Heart right ventricle (tissue), 16 donors: Measurements from ENCODE around the gene GAK. TPM values are rescaled to one million over a fixed set of nuclear protein-coding genes. Genes with fewer than 3 reads are reported as not detected.

Experiments used
- ATAC-seq, 8 donors: fragments of 200-7000 bp; cut with Tn5 transposase; one replicate each; pipeline ENCODE4 v1.9.1; 2020; ENCODE audit warnings: mild to moderate bottlenecking in 8 of 8, moderate library complexity in 8 of 8, moderate number of reproducible peaks in 1 of 8
- DNase-seq, 2 donors: peaks; one replicate each; pipeline ENCODE4 v3.0.0-alpha.2; 2020
- H3K27ac ChIP-seq, 10 donors: fragments of 200-600 bp; sonication (generic) in 2 of 10; one replicate each; pipeline versions ENCODE4 v1.5.0 to v1.8.0; 2020 to 2022; ENCODE audit warnings: mild to moderate bottlenecking in 3 of 10
- H3K27me3 ChIP-seq, 7 donors: fragments of 200-600 bp; one replicate each; pipeline ENCODE4 v1.8.0; 2021 to 2022; ENCODE audit warnings: mild to moderate bottlenecking in 2 of 7
- H3K36me3 ChIP-seq, 9 donors: fragments of 200-600 bp; sonication (generic) in 1 of 9; one replicate each; pipeline versions ENCODE4 v1.5.0 to v1.8.0; 2020 to 2022; ENCODE audit warnings: mild to moderate bottlenecking in 2 of 9
- H3K4me1 ChIP-seq, 9 donors: fragments of 200-600 bp; sonication (generic) in 1 of 9; one replicate each; pipeline versions ENCODE4 v1.5.0 to v1.8.0; 2020 to 2022; ENCODE audit warnings: mild to moderate bottlenecking in 4 of 9
- H3K4me3 ChIP-seq, 10 donors: fragments of 200-600 bp; sonication (generic) in 2 of 10; one replicate each; pipeline versions ENCODE4 v1.5.0 to v1.8.0; 2020 to 2022; ENCODE audit warnings: mild to moderate bottlenecking in 7 of 10, moderate library complexity in 2 of 10
- H3K9me3 ChIP-seq, 11 donors: fragments of 200-600 bp in 10 of 11; sonication (generic) in 2 of 11; one replicate each; pipeline versions ENCODE4 v1.5.0 to v1.8.0; 2013 to 2022; ENCODE audit warnings: mild to moderate bottlenecking in 2 of 11, control low read depth in 1 of 11, moderate library complexity in 1 of 11
- WGBS, 2 donors: extraction: QIAGEN DNeasy Blood & Tissue Kit; methylation state at CpG; one replicate each; pipeline ENCODE4 v1.1.7; 2013; ENCODE audit warnings: inconsistent platforms in 1 of 2; 5-methylcytosine and 5-hydroxymethylcytosine counted together
- intact Hi-C, 10 donors: fragments of 100-400 bp; cut with DNase I; formaldehyde crosslinking; loops; one replicate each; pipeline versions ENCODE4 v1.11.1 to v1.14.2; 2022
- polyA plus RNA-seq, 2 donors: library from polyadenylated mRNA; stranded (reverse); fragments of 200-250 nt; gene quantifications; one replicate each; pipeline ENCODE4 v1.2.3, GENCODE V29; 2013
- total RNA-seq, 10 donors: library from RNA; stranded (reverse); fragmentation: NEBNext Ultra II Directional in 3 of 10; extraction: Animal tissue kit (Norgen Biotek cat#: 25700) in 3 of 10; gene quantifications; one replicate each; pipeline versions ENCODE4 v1.2.1 to v1.2.4, GENCODE V29; 2021 to 2023
- TF ChIP-seq, protein P1 (sequence below), 9 donors: fragments of 200-600 bp; sonication (generic) in 2 of 9; IDR thresholded peaks; one replicate each; pipeline versions ENCODE4 v1.5.0 to v1.8.0; 2021 to 2022; ENCODE audit warnings: antibody characterized with exemption in 9 of 9, mild to moderate bottlenecking in 5 of 9, moderate library complexity in 1 of 9
- donor health status: Arrhythmogenic right ventricular cardiomyopathy.
- donor health status: ischemic (EF 13 %, LVEDD 7.1; RV severe dilation, severe dysfunction).
- donor health status: healthy with polysubstance abuse.
- donor health status: DM: no; HTN: yes; CAD: no.
- donor health status: DM: no; HTN: no; CAD: no.
- donor health status: ischemic (EF 25% LVEDD 6.9; RV normal size, moderate dysfunction).
- donor health status: ischemic (EF 25% LVEDD 5.7; RV mildly dilated, moderate dysfunction).
- donor health status: healthy.
- donor health status: DM: yes; HTN: yes; CAD: no.
- donor health status: Ischemic cardiomyopathy.
- donor health status: ischemic (EF 35%, LVEDD 5.7; RV mildly dilated, moderate dysfunction).
- donor health status: nonischemic (EF 11% LVEDD 7.7; RV severe dilation, severe dysfunction).
- donor health status: DM: yes; HTN: yes; CAD: no.
- donor health status: PGD.
- donor health status: ischemic (EF 29% LVEDD 5.4; RV normal size, mild dysfunction).
- donor health status: nonischemic (EF 23%, LVEDD 6.1; RV moderate dilation, normal function).

Gene GAK
- total and polyA plus RNA-seq, 12 donors = 21.0 to 105 (median 29.2) TPM

DNA sequence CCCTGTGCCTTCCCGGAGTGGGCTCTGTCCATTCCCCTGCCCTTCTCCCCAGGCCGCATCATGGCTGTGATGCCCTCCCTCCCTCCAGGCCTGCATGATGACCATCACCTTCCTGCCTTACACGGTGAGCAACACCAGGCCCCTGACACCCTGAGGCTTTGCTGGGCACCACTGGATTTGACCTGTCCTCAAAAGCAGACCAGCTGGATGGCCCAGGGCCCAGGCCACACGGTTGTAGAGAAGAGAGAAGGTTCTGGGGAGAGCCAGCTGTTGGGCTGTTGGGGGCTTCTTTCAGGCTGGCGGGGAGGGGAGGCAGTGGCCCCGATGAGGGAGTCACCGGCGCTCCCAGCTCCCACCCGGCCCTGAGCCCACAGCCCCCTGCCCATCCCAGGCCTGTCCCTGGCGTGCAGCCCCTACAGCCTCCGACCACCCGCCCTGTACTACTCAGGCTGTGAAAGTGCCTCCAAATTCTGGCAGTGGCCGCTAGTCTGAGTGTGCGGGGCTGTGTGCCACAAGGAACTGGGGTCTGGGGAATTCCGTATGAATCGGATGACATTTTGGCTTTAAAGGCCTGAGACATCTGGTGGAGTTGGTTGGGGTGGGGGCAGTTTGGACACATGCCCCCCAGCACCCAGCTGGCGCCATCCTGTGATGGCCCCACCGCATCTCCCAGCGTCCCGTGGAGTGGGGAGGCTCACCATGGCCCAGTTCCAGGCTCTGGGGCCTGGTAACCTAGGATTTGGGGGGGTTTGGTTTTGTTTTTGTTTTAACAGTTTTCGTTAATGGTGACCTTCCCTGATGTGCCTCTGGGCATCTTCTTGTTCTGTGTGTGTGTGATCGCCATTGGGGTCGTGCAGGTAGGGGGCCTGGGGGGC lies 19.7 kb upstream of the GAK start:
- no peak overlapping the region for H3K4me3 ChIP-seq
- H3K27me3 ChIP-seq = no peaks in the 10 kb centered on the region
- H3K36me3 ChIP-seq = peaks cover 0 to 56% (median 8%) of the 10 kb centered on the region in 9 donors
- no peaks in the 10 kb centered on the region for H3K9me3 ChIP-seq
- DNase-seq (peak in 1 of 2 donors; percentile 10), ATAC-seq (no peak)
- WGBS, 2 donors = 87 to 89% methylated on average over 23 of the region's 23 CpGs
- no peak overlapping the region for H3K27ac ChIP-seq
- TF ChIP-seq, protein P1, sequence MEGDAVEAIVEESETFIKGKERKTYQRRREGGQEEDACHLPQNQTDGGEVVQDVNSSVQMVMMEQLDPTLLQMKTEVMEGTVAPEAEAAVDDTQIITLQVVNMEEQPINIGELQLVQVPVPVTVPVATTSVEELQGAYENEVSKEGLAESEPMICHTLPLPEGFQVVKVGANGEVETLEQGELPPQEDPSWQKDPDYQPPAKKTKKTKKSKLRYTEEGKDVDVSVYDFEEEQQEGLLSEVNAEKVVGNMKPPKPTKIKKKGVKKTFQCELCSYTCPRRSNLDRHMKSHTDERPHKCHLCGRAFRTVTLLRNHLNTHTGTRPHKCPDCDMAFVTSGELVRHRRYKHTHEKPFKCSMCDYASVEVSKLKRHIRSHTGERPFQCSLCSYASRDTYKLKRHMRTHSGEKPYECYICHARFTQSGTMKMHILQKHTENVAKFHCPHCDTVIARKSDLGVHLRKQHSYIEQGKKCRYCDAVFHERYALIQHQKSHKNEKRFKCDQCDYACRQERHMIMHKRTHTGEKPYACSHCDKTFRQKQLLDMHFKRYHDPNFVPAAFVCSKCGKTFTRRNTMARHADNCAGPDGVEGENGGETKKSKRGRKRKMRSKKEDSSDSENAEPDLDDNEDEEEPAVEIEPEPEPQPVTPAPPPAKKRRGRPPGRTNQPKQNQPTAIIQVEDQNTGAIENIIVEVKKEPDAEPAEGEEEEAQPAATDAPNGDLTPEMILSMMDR (IDR thresholded peaks at IDR 0.05) = no peak
- H3K4me1 ChIP-seq = peaks cover 0 to 6% (median 0%) of the 10 kb centered on the region in 9 donors
- intact Hi-C loops = loop anchor here in 1 of 10 donors (10.0 kb wide), 1 partner anchor 207 kb away; no protein-coding TSS in a partner anchor

DNA sequence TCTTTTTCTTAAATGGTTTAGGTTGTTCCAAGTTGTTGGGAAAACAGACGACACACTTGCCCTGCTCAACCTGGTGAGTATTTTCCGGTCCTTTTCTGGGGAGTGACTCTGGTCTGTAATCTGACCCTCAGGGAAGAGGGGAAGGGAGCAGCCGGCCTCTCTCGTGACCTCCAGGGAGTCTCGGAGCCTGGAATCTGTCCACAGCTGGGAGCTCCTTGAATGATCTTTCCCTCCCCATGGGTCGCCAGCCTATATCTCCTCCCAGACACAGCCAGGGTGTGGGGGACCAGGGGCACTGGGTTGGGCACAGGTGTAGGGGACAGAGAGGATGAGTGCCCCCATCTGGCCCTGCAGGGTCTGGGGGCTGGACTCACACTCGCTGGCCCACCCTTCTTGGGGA lies 19.1 kb upstream of the GAK start:
- H3K4me3 ChIP-seq = no peak overlapping the region
- peaks cover 0 to 50% (median 8%) of the 10 kb centered on the region in 9 donors for H3K36me3 ChIP-seq
- no peak overlapping the region for H3K27ac ChIP-seq
- no peak for DNase-seq
- TF ChIP-seq, protein P1 (IDR thresholded peaks at IDR 0.05) = no peak
- no peaks in the 10 kb centered on the region for H3K9me3 ChIP-seq
- intact Hi-C loops = loop anchor here in 1 of 10 donors (10.0 kb wide), 1 partner anchor 206 kb away; no protein-coding TSS in a partner anchor
- no peaks in the 10 kb centered on the region for H3K27me3 ChIP-seq
- ATAC-seq = no peak
- WGBS, 2 donors = 79 to 82% methylated on average over 7 of the region's 7 CpGs
- peaks cover 0 to 6% (median 0%) of the 10 kb centered on the region in 9 donors for H3K4me1 ChIP-seq

DNA sequence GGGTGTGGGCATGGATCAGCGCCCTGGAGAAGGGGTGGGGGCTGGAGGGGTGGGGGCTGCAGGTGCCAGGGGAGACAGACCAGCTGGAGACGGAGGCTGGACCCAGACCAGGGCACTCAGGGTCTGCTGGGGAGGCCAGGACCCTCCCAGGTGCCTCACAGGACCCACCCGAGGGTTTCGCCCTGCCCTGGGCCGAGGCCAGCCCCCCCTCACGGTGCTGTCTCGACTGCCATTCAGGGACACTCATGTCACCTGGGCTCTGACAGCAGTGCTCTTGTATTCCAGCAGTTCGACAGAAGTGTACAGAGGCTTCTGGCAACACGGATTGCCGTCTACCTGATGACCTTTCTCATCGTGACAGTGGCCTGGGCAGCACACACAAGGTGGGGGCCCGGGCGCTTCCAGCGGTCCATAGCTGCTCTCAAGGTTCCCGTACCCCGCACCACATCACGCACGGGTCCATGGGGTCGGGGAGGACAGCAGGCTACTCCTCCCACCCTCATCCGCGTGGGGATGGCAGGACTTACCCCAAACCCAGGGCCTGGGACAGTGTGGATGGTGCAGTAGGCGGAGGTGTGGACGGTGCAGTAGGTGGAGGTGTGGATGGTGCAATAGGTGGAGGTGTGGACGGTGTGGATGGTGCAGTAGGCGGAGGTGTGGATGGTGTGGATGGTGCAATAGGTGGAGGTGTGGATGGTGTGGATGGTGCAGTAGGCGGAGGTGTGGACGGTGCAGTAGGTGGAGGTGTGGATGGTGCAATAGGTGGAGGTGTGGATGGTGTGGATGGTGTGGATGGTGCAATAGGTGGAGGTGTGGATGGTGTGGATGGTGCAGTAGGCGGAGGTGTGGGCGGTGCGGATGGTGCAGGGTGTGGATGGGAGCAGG lies 18.3 kb upstream of the GAK start:
- TF ChIP-seq, protein P1 (IDR thresholded peaks at IDR 0.05) = no peak
- no peaks in the 10 kb centered on the region for H3K9me3 ChIP-seq
- 91 to 92% methylated on average over 30 of the region's 30 CpGs for WGBS, 2 donors
- H3K36me3 ChIP-seq = peaks cover 0 to 46% (median 8%) of the 10 kb centered on the region in 9 donors
- no peak overlapping the region for H3K27ac ChIP-seq
- no peak overlapping the region for H3K4me3 ChIP-seq
- H3K4me1 ChIP-seq = peaks cover 0 to 6% (median 0%) of the 10 kb centered on the region in 9 donors
- intact Hi-C loops = loop anchor here in 1 of 10 donors (10.0 kb wide), 1 partner anchor 206 kb away; no protein-coding TSS in a partner anchor
- H3K27me3 ChIP-seq = no peaks in the 10 kb centered on the region
- DNase-seq (no peak), ATAC-seq (no peak)

DNA sequence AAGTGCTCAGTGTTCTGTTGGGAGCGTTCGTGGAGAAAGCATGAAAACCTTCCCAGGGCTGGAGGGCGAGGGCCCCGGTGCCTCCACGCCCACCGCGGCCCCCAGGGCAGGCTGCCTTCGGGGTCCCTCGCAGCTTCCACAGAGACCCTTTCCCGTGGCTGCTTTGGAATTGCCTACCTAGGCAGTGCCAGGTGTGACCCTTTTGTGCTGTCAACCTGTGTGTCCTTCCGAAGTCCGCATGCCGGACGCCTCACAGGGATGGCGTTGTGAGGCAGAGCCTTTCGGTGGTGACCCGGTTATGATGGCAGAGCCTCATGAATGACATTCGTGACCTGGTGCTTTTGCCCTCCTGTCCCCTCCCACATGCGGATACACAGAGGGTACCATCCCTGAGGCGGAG lies 17.5 kb upstream of the GAK start:
- Histone ChIP-seq H3K4me1 (peaks cover 0 to 6% (median 0%) of the 10 kb centered on the region in 9 donors), H3K9me3 (no peaks in the 10 kb centered on the region), H3K27me3 (no peaks in the 10 kb centered on the region), H3K4me3 (no peak overlapping the region), H3K27ac (no peak overlapping the region), H3K36me3 (peaks cover 0 to 38% (median 8%) of the 10 kb centered on the region in 9 donors)
- DNase-seq (no peak), ATAC-seq (no peak)
- intact Hi-C loops = loop anchor here in 1 of 10 donors (10.0 kb wide), 1 partner anchor 205 kb away; no protein-coding TSS in a partner anchor
- TF ChIP-seq, protein P1 (IDR thresholded peaks at IDR 0.05) = no peak
- WGBS, 2 donors = 90 to 95% methylated on average over 20 of the region's 20 CpGs
